Brain microvascular endothelial cell (primary cell): ENCODE measurements around the gene CYTH4.
A peak's percentile ranks its signal among the peaks of the same experiment; 100 is the strongest.

Experiments
- DNase-seq: peaks from one replicate; pipeline ENCODE4 v3.0.0-alpha.2; 2020
- H3K27ac ChIP-seq: fragments of 250-450 bp; sonication (Bioruptor Pico); 2 replicates; pipeline ENCODE4 v1.5.1; 2020; ENCODE audit warnings: mild to moderate bottlenecking, moderate library complexity
- H3K27me3 ChIP-seq: fragments of 250-450 bp; sonication (Bioruptor Pico); replicated peaks from 2 replicates; pipeline ENCODE4 v1.5.1; 2020; ENCODE audit warnings: mild to moderate bottlenecking
- H3K36me3 ChIP-seq: fragments of 250-450 bp; sonication (Bioruptor Pico); replicated peaks from 2 replicates; pipeline ENCODE4 v1.5.1; 2020; ENCODE audit warnings: mild to moderate bottlenecking
- H3K4me3 ChIP-seq: 2 replicates; pipeline ENCODE4 v1.5.1; 2011; ENCODE audit warnings: low read depth, mild to moderate bottlenecking, control low read depth, low read length, moderate library complexity
- in situ Hi-C: cut with HindIII; loops from 2 replicates; pipeline ENCODE4 v1.10.0; 2017; ENCODE audit warnings: low sequenced_read_pairs, low pct_ligation_motif_present
- TF ChIP-seq, protein P1 (sequence below): IDR thresholded peaks from 2 replicates; pipeline ENCODE4 v1.5.1; 2011; ENCODE audit warnings: low read depth, mild to moderate bottlenecking, moderate library complexity, low read length, control low read depth, inconsistent platforms; ENCODE audit errors: missing control alignments

CYTH4 gene

DNA sequence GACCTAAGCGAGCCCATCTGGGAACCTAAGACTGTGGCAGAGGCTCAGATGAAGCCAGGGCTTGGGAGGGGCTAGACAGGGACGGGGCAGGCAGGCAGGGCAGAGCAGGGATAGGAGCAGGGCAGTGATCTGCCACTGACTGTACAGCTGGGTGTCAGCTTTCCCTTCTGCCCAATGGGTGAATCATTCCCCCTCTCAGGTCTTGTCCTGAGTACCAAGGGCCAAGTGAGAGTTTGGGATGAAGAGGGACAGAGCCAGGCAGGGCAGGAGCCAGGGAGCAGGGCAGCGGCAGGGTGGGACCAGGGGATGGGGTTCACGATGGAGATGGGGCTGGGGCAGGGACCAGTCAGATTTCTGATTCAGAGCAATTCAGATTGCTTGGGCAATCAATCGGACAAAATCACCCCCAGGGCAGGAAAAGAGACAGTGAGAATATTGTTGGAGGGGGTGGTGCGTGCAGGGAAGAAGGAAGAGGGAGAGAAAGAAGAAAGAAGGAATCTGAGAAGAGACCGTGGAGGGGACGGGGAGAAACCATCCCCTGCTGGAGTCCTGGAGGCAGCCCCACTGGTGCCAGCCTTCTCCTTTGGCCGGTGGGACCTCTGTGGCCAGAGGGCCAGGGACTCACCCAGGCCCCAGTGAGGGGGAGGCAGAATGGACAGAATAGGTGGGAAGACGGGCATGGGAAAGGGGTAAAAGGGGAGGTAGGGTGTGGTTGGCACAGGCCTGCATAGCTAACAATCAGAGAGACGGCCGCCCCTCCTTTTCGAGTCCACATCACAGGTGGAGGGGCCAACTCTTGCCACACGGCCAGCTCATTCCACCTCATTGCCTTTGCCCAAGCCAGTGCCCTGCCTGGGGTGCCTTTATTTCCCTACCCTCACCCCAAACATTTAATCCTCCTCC lies 47.2 kb downstream of the CYTH4 start:
- H3K27me3 ChIP-seq, result peaks cover 11% of the 10 kb centered on the region
- H3K36me3 ChIP-seq, result no peaks in the 10 kb centered on the region
- no peak overlapping the region for H3K27ac ChIP-seq
- no peak for DNase-seq
- TF ChIP-seq, protein P1, sequence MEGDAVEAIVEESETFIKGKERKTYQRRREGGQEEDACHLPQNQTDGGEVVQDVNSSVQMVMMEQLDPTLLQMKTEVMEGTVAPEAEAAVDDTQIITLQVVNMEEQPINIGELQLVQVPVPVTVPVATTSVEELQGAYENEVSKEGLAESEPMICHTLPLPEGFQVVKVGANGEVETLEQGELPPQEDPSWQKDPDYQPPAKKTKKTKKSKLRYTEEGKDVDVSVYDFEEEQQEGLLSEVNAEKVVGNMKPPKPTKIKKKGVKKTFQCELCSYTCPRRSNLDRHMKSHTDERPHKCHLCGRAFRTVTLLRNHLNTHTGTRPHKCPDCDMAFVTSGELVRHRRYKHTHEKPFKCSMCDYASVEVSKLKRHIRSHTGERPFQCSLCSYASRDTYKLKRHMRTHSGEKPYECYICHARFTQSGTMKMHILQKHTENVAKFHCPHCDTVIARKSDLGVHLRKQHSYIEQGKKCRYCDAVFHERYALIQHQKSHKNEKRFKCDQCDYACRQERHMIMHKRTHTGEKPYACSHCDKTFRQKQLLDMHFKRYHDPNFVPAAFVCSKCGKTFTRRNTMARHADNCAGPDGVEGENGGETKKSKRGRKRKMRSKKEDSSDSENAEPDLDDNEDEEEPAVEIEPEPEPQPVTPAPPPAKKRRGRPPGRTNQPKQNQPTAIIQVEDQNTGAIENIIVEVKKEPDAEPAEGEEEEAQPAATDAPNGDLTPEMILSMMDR, result no peak
- H3K4me3 ChIP-seq, result no peak overlapping the region
- in situ Hi-C loops, result no loop called here

DNA sequence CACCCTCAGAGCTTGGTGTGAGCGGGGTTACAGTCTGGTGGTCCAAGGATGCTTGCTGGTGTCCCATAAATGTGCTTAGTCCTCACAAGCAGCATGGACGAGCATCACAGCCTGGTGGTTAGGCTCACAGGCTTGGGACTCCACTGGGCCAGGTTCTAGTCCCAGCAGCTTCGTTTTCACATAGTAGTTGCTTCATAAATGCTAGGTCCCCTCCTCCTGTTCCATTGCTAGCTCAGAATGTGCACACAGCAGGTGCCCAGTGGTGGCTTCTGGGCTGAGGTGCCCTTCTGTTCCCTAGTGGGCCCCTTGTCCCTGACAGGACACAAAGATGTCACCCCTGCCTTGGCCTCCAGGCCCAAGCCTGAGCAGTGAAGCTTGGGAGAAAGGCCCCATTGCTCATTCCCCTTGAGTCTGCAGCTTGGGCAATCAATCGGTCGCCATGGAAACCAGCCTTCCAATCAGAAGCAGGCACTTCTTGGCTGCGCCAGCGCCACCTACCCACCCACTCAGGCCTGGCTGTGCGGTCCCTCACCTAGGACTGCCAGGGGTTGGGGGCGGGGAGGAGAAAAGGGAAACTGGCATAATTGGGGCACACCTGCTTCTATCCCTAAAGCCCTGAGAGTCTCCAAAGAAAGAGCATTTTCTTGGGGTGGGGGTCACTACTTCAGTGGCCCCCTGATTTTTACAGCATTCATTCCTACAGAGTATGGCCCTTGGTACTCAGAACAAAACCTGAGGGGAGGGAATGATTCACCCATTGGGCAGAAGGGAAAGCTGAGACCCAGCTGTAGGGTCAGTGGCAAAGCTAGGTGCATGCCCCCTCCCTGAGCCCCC lies 48.1 kb downstream of the CYTH4 start:
- Histone ChIP-seq H3K36me3 (no peaks in the 10 kb centered on the region), H3K4me3 (no peak overlapping the region), H3K27me3 (peaks cover 11% of the 10 kb centered on the region), H3K27ac (no peak overlapping the region)
- TF ChIP-seq, protein P1, result peak; percentile 60
- in situ Hi-C loops, result no loop called here
- peak; percentile 88 for DNase-seq

DNA sequence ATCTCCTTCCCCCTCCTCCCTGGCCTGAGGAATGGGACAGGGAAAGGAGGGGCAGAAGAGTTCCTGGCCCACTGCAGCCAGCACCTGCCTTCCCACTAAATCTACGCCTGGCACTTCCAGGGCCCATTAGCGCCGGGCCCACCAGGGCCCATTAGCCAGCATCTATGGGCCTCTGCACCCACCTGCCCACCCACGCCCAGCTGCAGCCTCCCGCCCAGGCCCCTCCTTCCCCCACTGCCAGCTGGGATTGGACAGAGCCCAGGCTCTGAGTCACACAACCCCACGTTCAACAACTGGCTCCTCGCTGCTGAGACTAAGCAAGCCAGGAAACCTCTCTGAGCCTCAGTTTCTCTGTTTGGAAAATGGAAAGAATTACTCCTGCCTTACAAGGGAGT lies 48.7 kb downstream of the CYTH4 start:
- DNase-seq, result peak; percentile 53
- in situ Hi-C loops, result no loop called here
- peaks cover 11% of the 10 kb centered on the region for H3K27me3 ChIP-seq
- TF ChIP-seq, protein P1, result no peak
- H3K4me3 ChIP-seq, result no peak overlapping the region
- no peaks in the 10 kb centered on the region for H3K36me3 ChIP-seq
- no peak overlapping the region for H3K27ac ChIP-seq

GRCh38 chr22:37331856-37332536 lies 49.7 kb downstream of the CYTH4 start:
- TF ChIP-seq, protein P1, result peak; percentile 50
- no peak overlapping the region for H3K27ac ChIP-seq
- in situ Hi-C loops, result no loop called here
- H3K4me3 ChIP-seq, result no peak overlapping the region
- no peak for DNase-seq
- H3K36me3 ChIP-seq, result no peaks in the 10 kb centered on the region
- peaks cover 11% of the 10 kb centered on the region for H3K27me3 ChIP-seq

DNA sequence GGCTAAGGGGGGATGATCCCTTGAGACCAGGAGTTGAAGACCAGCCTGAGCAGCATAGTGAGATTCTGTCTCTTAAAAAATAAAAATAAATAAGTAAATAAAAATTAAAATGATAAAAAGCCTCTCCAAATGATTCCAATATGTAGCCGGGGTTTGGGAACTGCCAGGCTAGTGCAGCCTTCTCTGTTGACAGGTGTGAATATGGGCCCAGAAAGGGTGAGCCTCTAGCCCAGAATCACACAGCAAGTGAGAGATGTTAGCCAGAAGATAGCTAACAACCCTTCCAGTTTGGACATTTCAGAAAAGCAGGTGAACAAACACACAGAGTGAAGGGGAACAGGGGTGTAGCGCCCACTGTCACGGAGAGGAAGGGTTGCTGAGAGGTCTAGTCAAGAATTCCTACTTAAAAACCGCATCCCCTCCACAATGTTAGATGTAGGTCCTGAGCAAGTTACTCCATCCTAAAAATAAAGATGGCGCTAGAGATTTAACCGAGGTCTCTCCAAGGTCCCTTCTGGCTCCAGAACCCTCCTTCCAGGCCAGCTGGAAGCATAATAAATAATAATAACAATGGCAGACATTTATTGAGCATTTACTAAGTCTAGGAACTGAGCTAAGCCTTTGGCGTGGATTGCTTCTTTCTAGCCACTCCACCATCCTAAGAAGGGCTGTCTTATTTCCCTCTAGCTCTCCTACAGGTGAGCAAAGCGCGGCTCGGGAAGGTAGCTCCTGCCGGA lies 51.6 kb downstream of the CYTH4 start:
- DNase-seq, result no peak
- in situ Hi-C loops, result no loop called here
- no peak overlapping the region for H3K4me3 ChIP-seq
- H3K27me3 ChIP-seq, result peaks cover 11% of the 10 kb centered on the region
- H3K36me3 ChIP-seq, result no peaks in the 10 kb centered on the region
- no peak overlapping the region for H3K27ac ChIP-seq
- TF ChIP-seq, protein P1, result no peak
